HL-60 (cell line): ENCODE data around the gene CEP44.

Experiments used
- DNase-seq, 2 experiments: peaks; one replicate each; pipeline ENCODE4 v3.0.0-alpha.2; 2010 to 2020; ENCODE audit warnings: low read depth in 1 of 2, low spot score in 1 of 2
- H3K27ac ChIP-seq: fragments of 250-450 bp; sonication (Bioruptor Pico); replicated peaks from 2 replicates; pipeline ENCODE4 v1.5.1; 2020; ENCODE audit warnings: mild to moderate bottlenecking, moderate library complexity
- H3K27me3 ChIP-seq: fragments of 250-450 bp; sonication (Bioruptor Pico); 2 replicates; pipeline ENCODE4 v1.5.1; 2021; ENCODE audit warnings: mild to moderate bottlenecking, moderate library complexity; ENCODE audit not compliant: insufficient read depth, poor library complexity, severe bottlenecking
- H3K4me3 ChIP-seq: replicated peaks from 2 replicates; pipeline ENCODE4 v1.5.1; 2011; ENCODE audit warnings: mild to moderate bottlenecking, control low read depth, low read length; ENCODE audit not compliant: insufficient read depth
- GABPA ChIP-seq: IDR thresholded peaks from 2 replicates; pipeline ENCODE4 v1.6.1; 2012; ENCODE audit warnings: low read depth
- POLR2AphosphoS5 ChIP-seq: IDR thresholded peaks from 2 replicates; pipeline ENCODE4 v1.6.1; 2012; ENCODE audit warnings: low read depth
- REST ChIP-seq: IDR thresholded peaks from 2 replicates; pipeline ENCODE4 v1.6.1; 2012; ENCODE audit warnings: low read depth; ENCODE audit not compliant: insufficient replicate concordance
- SPI1 ChIP-seq: IDR thresholded peaks from 2 replicates; pipeline ENCODE4 v1.6.1; 2012; ENCODE audit warnings: low read depth, mild to moderate bottlenecking, borderline replicate concordance
- TF ChIP-seq, protein P1 (sequence below): IDR thresholded peaks from one replicate; pipeline ENCODE4 v1.5.1; 2011; ENCODE audit warnings: low read length, control low read depth, inconsistent platforms; ENCODE audit not compliant: insufficient read depth

The CEP44 gene

DNA sequence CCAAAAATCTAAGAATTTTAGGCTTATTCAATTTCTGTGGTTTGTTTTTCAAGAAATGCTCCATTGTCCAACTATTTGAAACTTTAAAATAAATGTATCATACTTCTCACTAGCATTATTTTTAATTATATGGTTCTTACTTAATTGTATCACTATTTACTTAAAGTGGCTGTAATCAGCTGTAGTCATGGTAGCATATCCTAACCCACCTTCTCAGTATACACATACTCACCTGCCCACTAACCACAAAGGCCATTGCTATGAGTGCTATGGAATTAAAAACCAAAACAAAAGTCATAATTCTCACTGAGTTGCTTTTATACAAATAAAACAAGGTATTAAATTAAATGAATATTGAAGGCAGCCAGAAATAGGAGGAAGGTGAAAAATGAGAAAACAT is 5.2 kb upstream of the CEP44 start:
- H3K4me3 ChIP-seq: no peak overlapping the region
- no peak overlapping the region for H3K27ac ChIP-seq
- no peak for DNase-seq
- TF ChIP-seq SPI1 (no peak), GABPA (no peak), POLR2AphosphoS5 (no peak), REST (no peak)
- TF ChIP-seq, protein P1, sequence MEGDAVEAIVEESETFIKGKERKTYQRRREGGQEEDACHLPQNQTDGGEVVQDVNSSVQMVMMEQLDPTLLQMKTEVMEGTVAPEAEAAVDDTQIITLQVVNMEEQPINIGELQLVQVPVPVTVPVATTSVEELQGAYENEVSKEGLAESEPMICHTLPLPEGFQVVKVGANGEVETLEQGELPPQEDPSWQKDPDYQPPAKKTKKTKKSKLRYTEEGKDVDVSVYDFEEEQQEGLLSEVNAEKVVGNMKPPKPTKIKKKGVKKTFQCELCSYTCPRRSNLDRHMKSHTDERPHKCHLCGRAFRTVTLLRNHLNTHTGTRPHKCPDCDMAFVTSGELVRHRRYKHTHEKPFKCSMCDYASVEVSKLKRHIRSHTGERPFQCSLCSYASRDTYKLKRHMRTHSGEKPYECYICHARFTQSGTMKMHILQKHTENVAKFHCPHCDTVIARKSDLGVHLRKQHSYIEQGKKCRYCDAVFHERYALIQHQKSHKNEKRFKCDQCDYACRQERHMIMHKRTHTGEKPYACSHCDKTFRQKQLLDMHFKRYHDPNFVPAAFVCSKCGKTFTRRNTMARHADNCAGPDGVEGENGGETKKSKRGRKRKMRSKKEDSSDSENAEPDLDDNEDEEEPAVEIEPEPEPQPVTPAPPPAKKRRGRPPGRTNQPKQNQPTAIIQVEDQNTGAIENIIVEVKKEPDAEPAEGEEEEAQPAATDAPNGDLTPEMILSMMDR: no peak
- H3K27me3 ChIP-seq: no peaks in the 10 kb centered on the region

GRCh38 chr4:174279433-174280155 is 4.1 kb upstream of the CEP44 start:
- TF ChIP-seq REST: no peak
- TF ChIP-seq POLR2AphosphoS5: no peak
- TF ChIP-seq SPI1: no peak
- TF ChIP-seq, protein P1: no peak
- no peak for TF ChIP-seq GABPA
- peak in 1 of 2 experiments; percentile 42 for DNase-seq
- Histone ChIP-seq H3K27ac (peak overlapping the region; percentile 42), H3K27me3 (no peaks in the 10 kb centered on the region), H3K4me3 (no peak overlapping the region)

DNA sequence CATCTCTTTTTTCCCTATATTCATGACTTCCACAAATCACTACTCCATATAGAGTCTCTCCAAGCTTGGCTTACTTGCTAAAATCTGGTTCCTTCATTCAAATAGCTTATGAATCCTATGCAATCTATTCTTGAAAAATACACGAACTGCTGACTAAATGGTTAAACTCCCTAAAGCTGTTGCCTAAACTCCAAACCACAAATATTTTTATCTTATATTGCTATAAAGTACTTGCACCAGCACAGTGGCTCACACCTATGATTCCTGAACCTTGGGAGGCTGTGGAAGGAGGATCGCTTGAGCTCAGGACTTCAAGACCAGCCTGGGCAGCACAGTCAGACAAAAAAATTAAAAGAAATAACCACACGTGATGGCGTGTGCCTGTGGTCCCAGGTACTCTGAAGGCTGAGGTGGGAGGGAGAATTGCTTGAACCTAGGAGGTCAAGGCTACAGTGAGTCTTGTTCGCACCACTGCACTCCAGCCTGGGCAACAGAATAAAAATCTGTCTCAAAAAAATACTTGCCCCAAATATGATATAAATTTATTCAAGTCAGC is 2.5 kb upstream of the CEP44 start:
- DNase-seq: no peak
- no peaks in the 10 kb centered on the region for H3K27me3 ChIP-seq
- TF ChIP-seq POLR2AphosphoS5 (no peak), GABPA (no peak), SPI1 (no peak), REST (no peak)
- TF ChIP-seq, protein P1: no peak
- no peak overlapping the region for H3K27ac ChIP-seq
- no peak overlapping the region for H3K4me3 ChIP-seq
